Activated CD8-positive, alpha-beta memory T cell treated with anti-CD3 and anti-CD28 coated beads, Interleukin-2, amount 10 ng/mL, durations not matched to agents 7 days and 5 days (primary cell): Measurements from ENCODE around the gene STX7. TPM values are rescaled to one million over a fixed set of nuclear protein-coding genes. Genes with fewer than 3 reads are reported as not detected.

ENCODE experiments used
- ATAC-seq: fragments of 150-1000 bp; cut with Tn5 transposase; one replicate; pipeline ENCODE4 v1.10.0; 2021; ENCODE audit warnings: moderate library complexity
- CTCF ChIA-PET: fragments of 350-600 bp; sonication (Branson Sonifier 250); formaldehyde crosslinking; loops from one replicate; lab custom pipeline; 2021; ENCODE audit warnings: antibody characterized with exemption; lab: Charles Lee
- DNase-seq: peaks from one replicate; pipeline ENCODE4 v3.0.0-alpha.2; 2020
- H3K27ac Mint-ChIP-seq: one replicate; pipeline ENCODE4 v1.8.0; 2021; ENCODE audit warnings: mild to moderate bottlenecking, mixed read lengths
- H3K27me3 Mint-ChIP-seq: one replicate; pipeline ENCODE4 v1.8.0; 2021; ENCODE audit warnings: mixed read lengths
- H3K36me3 Mint-ChIP-seq: one replicate; pipeline ENCODE4 v1.8.0; 2021; ENCODE audit warnings: mild to moderate bottlenecking, mixed read lengths
- H3K4me1 Mint-ChIP-seq: one replicate; pipeline ENCODE4 v1.8.0; 2021; ENCODE audit warnings: mixed read lengths
- H3K4me3 Mint-ChIP-seq: one replicate; pipeline ENCODE4 v1.8.0; 2021; ENCODE audit warnings: mild to moderate bottlenecking, moderate library complexity, mixed read lengths
- H3K9me3 Mint-ChIP-seq: one replicate; pipeline ENCODE4 v1.8.0; 2022; ENCODE audit warnings: low read depth, mixed read lengths
- total RNA-seq, 2 experiments: library from RNA; stranded (reverse); gene quantifications; one replicate each; pipeline ENCODE4 v1.2.3, GENCODE V29; 2021

Gene STX7
- total RNA-seq, 2 experiments from 2014 or later: 17.2 to 19.5 TPM

GRCh38 chr6:132482581-132482980 lies 30.3 kb downstream of the STX7 start:
- Mint-ChIP-seq H3K36me3 (no peaks in the 10 kb centered on the region), H3K27ac (no peak overlapping the region), H3K4me3 (no peak overlapping the region), H3K27me3 (no peaks in the 10 kb centered on the region), H3K4me1 (peaks cover 8% of the 10 kb centered on the region), H3K9me3 (no peaks in the 10 kb centered on the region)
- CTCF ChIA-PET: interaction anchor here (3.7 to 9.5 kb wide), 2 partner anchors 10 to 203 kb away, joined by 36 to 133 read pairs; no protein-coding TSS in a partner anchor
- ATAC-seq (no peak), DNase-seq (no peak)

- no peak overlapping the region for H3K4me3 Mint-ChIP-seq
- no peaks in the 10 kb centered on the region for H3K27me3 Mint-ChIP-seq
- CTCF ChIA-PET: interaction anchor here (9.5 kb wide), 1 partner anchor 202 kb away, joined by 133 read pairs; no protein-coding TSS in a partner anchor
- H3K27ac Mint-ChIP-seq: no peak overlapping the region
- no peak for ATAC-seq
- H3K9me3 Mint-ChIP-seq: no peaks in the 10 kb centered on the region
- H3K4me1 Mint-ChIP-seq: peaks cover 6% of the 10 kb centered on the region
- no peak for DNase-seq
- H3K36me3 Mint-ChIP-seq: no peaks in the 10 kb centered on the region
Observed at GRCh38 chr6:132481189-132481588, 31.7 kb downstream of the STX7 start.

- CTCF ChIA-PET: interaction anchor here (9.5 kb wide), 1 partner anchor 200 kb away, joined by 133 read pairs; no protein-coding TSS in a partner anchor
- peaks cover 6% of the 10 kb centered on the region for H3K4me1 Mint-ChIP-seq
- no peak overlapping the region for H3K27ac Mint-ChIP-seq
- DNase-seq (no peak), ATAC-seq (no peak)
- H3K9me3 Mint-ChIP-seq: no peaks in the 10 kb centered on the region
- H3K36me3 Mint-ChIP-seq: no peaks in the 10 kb centered on the region
- no peak overlapping the region for H3K4me3 Mint-ChIP-seq
- no peaks in the 10 kb centered on the region for H3K27me3 Mint-ChIP-seq
Observed at GRCh38 chr6:132479131-132479530, 33.8 kb downstream of the STX7 start.

GRCh38 chr6:132478674-132479073 lies 34.2 kb downstream of the STX7 start:
- DNase-seq (no peak), ATAC-seq (no peak)
- Mint-ChIP-seq H3K4me3 (no peak overlapping the region), H3K9me3 (no peaks in the 10 kb centered on the region), H3K36me3 (no peaks in the 10 kb centered on the region), H3K4me1 (peaks cover 4% of the 10 kb centered on the region), H3K27ac (no peak overlapping the region), H3K27me3 (no peaks in the 10 kb centered on the region)
- CTCF ChIA-PET: interaction anchor here (9.5 kb wide), 1 partner anchor 200 kb away, joined by 133 read pairs; no protein-coding TSS in a partner anchor

- DNase-seq: no peak
- Mint-ChIP-seq H3K4me1 (peaks cover 4% of the 10 kb centered on the region), H3K9me3 (no peaks in the 10 kb centered on the region), H3K27me3 (no peaks in the 10 kb centered on the region), H3K36me3 (no peaks in the 10 kb centered on the region), H3K4me3 (no peak overlapping the region), H3K27ac (no peak overlapping the region)
- CTCF ChIA-PET: no interaction called here
- no peak for ATAC-seq
Observed at GRCh38 chr6:132478266-132478665, 34.6 kb downstream of the STX7 start.

GRCh38 chr6:132476688-132477087 lies 36.2 kb downstream of the STX7 start:
- Mint-ChIP-seq H3K27ac (no peak overlapping the region), H3K4me1 (peaks cover 3% of the 10 kb centered on the region), H3K9me3 (no peaks in the 10 kb centered on the region), H3K4me3 (no peak overlapping the region), H3K36me3 (no peaks in the 10 kb centered on the region), H3K27me3 (no peaks in the 10 kb centered on the region)
- CTCF ChIA-PET: interaction anchor here (1.7 kb wide), 1 partner anchor 197 kb away, joined by 8 read pairs; no protein-coding TSS in a partner anchor
- no peak for DNase-seq
- no peak for ATAC-seq

- Mint-ChIP-seq H3K27ac (no peak overlapping the region), H3K4me1 (no peaks in the 10 kb centered on the region), H3K9me3 (no peaks in the 10 kb centered on the region), H3K27me3 (no peaks in the 10 kb centered on the region), H3K4me3 (no peak overlapping the region), H3K36me3 (no peaks in the 10 kb centered on the region)
- ATAC-seq: no peak
- CTCF ChIA-PET: interaction anchor here (3.0 to 7.0 kb wide), 2 partner anchors 8 to 196 kb away, joined by 13 to 36 read pairs; no protein-coding TSS in a partner anchor
- DNase-seq: no peak
Observed at GRCh38 chr6:132475925-132476324, 37.0 kb downstream of the STX7 start.

- Mint-ChIP-seq H3K4me3 (no peak overlapping the region), H3K4me1 (no peaks in the 10 kb centered on the region), H3K27me3 (no peaks in the 10 kb centered on the region), H3K9me3 (no peaks in the 10 kb centered on the region), H3K27ac (no peak overlapping the region), H3K36me3 (peaks cover 12% of the 10 kb centered on the region)
- DNase-seq (no peak), ATAC-seq (no peak)
- CTCF ChIA-PET: interaction anchor here (3.8 to 7.0 kb wide), 2 partner anchors 12 to 192 kb away, joined by 17 to 36 read pairs; no protein-coding TSS in a partner anchor
Observed at GRCh38 chr6:132471787-132472186, 41.1 kb downstream of the STX7 start.

- H3K4me3 Mint-ChIP-seq: no peak overlapping the region
- H3K4me1 Mint-ChIP-seq: peaks cover 2% of the 10 kb centered on the region
- CTCF ChIA-PET: no interaction called here
- no peak overlapping the region for H3K27ac Mint-ChIP-seq
- peaks cover 22% of the 10 kb centered on the region for H3K36me3 Mint-ChIP-seq
- no peaks in the 10 kb centered on the region for H3K27me3 Mint-ChIP-seq
- no peaks in the 10 kb centered on the region for H3K9me3 Mint-ChIP-seq
- no peak for DNase-seq
- ATAC-seq: no peak
Observed at GRCh38 chr6:132466952-132467351, 46.0 kb downstream of the STX7 start.

- Mint-ChIP-seq H3K27ac (no peak overlapping the region), H3K36me3 (peaks cover 23% of the 10 kb centered on the region), H3K4me3 (no peak overlapping the region), H3K9me3 (no peaks in the 10 kb centered on the region), H3K4me1 (peaks cover 2% of the 10 kb centered on the region), H3K27me3 (no peaks in the 10 kb centered on the region)
- no peak for DNase-seq
- CTCF ChIA-PET: interaction anchor here (1.7 kb wide), 1 partner anchor 186 kb away, joined by 4 read pairs; no protein-coding TSS in a partner anchor
- no peak for ATAC-seq
Observed at GRCh38 chr6:132465530-132466485, 47.1 kb downstream of the STX7 start.

GRCh38 chr6:132464538-132465256 lies 48.2 kb downstream of the STX7 start:
- Mint-ChIP-seq H3K9me3 (no peaks in the 10 kb centered on the region), H3K4me1 (peaks cover 2% of the 10 kb centered on the region), H3K36me3 (peaks cover 24% of the 10 kb centered on the region), H3K4me3 (no peak overlapping the region), H3K27me3 (no peaks in the 10 kb centered on the region), H3K27ac (no peak overlapping the region)
- no peak for ATAC-seq
- no peak for DNase-seq
- CTCF ChIA-PET: interaction anchor here (1.7 kb wide), 1 partner anchor 185 kb away, joined by 4 read pairs; no protein-coding TSS in a partner anchor

GRCh38 chr6:132461958-132462357 lies 51.0 kb downstream of the STX7 start:
- no peak overlapping the region for H3K27ac Mint-ChIP-seq
- H3K4me3 Mint-ChIP-seq: no peak overlapping the region

GRCh38 chr6:132459605-132459952 lies 53.3 kb downstream of the STX7 start:
- CTCF ChIA-PET: no interaction called here
- H3K27me3 Mint-ChIP-seq: no peaks in the 10 kb centered on the region
- no peak for ATAC-seq
- H3K9me3 Mint-ChIP-seq: no peaks in the 10 kb centered on the region
- no peak for DNase-seq
- H3K4me1 Mint-ChIP-seq: peaks cover 10% of the 10 kb centered on the region
- H3K4me3 Mint-ChIP-seq: no peak overlapping the region
- peaks cover 35% of the 10 kb centered on the region for H3K36me3 Mint-ChIP-seq
- H3K27ac Mint-ChIP-seq: no peak overlapping the region

More at GRCh38 chr6:132461958-132462357, 51.0 kb downstream of the STX7 start:
- Mint-ChIP-seq H3K9me3 (no peaks in the 10 kb centered on the region), H3K4me1 (peaks cover 4% of the 10 kb centered on the region), H3K36me3 (peaks cover 25% of the 10 kb centered on the region), H3K27me3 (no peaks in the 10 kb centered on the region)
- CTCF ChIA-PET: interaction anchor here (1.4 kb wide), 1 partner anchor 183 kb away, joined by 4 read pairs; no protein-coding TSS in a partner anchor
- ATAC-seq: no peak
- no peak for DNase-seq
